CD4-positive, alpha-beta T cell treated with Interleukin-10 for 1 hour (primary cell): ENCODE measurements around the gene TCIRG1.

Experiments used
- DNase-seq: peaks from one replicate; pipeline ENCODE4 v3.0.0-alpha.2; 2020

Gene TCIRG1

DNA sequence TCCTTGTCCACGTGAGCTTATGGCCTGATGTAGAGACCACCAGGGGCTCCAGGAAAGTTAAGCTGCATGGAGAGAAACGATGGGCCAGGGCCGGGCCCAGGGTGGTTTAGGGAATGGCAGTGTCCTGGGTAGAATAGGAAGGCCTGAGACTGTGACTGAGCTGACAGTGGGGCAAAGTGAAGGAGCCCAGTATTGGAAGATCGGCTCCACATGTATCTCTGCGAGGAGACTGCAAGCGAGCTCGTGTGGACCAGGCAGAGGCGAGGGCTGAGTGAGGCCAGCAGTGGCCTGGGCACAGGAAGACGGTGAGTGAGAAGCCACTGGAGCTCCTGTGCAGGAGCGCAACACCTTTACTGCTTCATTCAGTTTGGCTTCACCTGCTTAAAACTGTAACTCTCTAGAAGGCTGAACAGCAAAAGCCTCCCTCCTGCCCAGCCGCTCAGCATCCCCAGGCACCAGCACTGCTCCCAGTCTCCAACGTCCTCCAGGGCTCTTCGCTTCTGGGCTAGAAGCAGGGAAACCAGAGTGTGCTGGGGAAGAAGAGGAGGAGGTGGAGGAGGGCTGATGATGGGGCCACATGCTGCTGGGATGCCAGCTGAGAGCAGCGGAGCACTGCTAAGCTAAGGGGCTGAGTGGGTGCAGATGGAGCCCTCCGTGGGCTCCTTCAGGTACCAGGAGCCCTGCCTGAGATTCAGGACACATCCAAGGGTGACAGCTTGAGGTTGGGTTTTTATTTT is 13.5 kb downstream of the TCIRG1 start:
- DNase-seq = no peak

DNA sequence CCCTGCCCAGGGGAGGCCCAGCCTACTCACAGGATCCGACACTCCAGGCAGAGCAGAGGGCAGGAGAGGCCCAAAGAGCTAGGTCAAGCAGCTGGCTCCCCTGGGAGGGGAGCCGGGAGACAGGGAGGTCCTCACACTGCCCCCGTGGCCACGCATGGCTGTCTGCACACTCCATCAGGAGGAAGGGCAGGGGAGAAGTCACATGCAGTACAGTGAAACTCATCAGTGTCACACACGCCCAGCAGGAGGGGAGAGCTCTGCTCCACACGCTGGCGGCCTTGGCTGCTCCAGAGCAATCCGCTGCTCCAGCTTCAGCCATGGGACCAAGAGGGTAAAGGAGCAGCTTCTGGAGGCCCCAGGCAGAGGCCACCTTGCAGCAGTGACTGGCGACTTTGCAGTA is 14.3 kb downstream of the TCIRG1 start:
- DNase-seq = no peak

DNA sequence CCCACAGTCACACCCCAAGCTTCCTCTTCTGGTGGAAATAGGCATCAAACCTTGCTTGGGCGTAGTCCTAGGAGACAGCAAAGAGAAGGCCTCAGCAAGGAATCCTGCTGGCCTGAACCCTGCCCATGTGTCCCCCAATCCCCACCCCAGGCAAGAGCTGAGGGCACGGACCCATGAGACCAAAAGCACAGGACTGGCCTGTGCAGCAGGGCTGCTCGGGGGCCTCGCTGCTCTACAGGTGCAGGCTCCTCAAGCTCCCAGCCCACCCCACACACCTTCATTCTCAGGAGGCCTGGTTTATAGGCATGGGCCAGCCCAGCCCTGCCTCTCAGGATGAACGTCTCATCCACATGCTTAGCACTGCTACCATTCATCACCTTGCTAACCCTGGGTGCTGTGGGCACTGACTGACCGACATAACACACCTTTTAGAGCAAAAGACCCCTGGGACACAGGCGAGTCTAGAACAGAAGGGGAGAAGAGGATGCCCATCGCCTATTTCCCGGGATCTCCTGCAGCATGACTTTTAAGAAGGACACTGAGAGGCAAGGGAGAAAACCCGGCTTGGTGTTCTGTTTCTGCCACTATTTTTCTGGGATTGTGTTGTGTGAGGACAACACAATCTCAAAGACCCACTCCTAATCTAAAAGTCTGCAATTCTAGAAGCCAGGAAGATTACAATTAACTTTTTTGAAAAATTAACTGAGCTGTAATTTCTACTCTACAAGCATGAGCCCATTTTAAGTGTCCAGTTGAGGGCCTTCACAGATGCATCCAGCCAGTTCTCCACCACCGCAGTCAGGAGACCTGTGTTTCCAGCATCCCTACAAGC is 15.4 kb downstream of the TCIRG1 start:
- no peak for DNase-seq

DNA sequence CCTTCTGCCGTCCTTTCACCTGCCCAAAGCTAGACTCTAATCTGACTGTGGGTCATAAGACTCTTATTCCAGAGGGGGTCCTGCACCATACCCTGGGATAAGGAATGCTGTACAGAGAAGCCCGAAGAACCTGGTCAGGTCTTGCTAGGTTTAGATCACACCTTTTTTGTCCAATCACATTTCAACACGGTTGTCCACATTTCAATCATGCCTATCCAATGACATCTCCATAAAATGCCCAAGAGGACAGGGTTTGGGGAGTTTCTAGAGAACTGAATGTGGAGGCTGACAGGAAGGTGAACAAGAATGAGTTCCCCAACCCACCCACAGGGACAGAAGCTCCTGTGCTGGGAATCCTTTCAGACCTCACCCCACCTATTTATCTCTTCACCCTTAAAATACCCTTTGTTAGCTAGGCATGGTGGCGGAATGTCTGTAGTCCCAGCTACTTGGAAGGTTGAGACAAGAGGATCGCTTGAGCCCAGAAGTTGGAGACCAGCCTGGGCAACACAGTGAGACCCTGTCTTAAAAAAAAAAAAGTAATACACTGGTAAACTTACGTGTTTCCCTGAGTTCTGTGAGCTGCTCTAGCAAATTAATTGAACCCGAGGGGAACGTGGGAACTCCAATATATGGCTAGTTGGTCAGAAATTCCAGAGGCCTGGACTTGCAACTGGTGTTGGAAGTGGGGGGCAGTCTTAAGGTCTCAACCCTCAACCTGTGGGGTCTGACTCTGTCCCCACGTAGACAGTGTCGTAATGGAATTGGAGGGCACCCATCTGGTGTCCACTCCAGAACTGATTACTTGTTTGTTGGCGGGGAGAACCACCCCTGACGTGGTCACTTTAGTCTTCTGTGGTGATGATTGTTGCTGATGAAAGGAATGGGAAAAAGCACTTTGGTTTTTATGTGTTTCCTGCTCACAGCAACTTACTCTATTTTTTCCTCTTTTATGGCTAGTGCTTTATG is 17.8 kb downstream of the TCIRG1 start:
- no peak for DNase-seq

DNA sequence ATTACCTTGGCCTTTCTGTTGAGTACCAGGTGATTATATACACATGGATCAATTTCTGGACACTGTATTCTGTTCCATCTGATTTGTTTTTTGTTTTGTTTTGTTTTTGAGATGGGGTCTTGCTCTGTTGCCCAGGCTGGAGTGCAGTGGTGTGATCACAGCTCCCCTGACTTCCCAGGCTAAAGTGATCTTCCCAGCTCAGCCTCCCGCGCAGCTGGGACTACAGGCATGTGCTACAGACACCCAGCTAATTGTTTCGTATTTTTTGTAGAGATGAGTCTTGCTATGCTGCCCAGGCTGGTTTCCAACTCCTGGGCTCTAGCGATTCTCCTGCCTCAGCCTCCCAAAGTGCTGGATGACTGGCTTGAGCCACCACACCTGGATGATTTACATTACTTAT is 19.0 kb downstream of the TCIRG1 start:
- no peak for DNase-seq

DNA sequence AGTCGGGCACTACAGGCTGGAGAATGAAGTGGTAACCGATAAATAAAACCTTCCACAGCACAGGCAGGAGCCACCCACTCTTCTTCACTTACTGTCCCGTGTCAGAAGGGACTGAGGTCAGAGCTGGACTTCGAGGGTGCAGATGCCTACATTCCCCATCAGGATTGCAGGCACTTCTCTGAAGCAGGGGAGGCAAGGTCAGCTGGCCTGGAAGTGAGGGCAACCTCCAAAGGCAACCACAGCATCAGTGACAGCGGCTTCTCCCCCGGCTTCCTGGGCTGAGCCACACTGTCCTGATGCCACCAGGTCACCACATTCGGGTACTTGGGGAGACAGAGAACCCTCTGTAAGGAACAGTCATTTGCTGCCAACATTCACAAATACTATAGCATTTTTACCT is 22.7 kb downstream of the TCIRG1 start:
- no peak for DNase-seq

DNA sequence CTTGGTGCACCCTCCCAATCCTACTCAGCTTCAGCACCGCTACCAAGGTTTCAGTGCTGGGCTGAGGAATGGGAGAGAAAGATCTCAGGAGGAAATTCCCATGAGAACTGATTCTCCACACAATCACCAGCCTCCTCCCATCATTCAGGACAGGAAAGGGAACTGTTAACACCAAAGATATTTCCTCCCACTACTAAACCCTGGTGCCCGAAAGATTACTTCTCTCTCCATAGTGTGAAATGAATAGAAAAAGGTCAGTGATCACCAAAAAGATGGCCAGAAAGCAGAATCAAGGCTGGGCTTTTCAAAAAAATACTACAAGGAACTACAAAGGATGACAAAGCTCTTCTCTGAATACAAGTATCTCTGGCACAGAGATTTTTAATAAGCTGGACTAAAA is 26.1 kb downstream of the TCIRG1 start:
- no peak for DNase-seq

DNA sequence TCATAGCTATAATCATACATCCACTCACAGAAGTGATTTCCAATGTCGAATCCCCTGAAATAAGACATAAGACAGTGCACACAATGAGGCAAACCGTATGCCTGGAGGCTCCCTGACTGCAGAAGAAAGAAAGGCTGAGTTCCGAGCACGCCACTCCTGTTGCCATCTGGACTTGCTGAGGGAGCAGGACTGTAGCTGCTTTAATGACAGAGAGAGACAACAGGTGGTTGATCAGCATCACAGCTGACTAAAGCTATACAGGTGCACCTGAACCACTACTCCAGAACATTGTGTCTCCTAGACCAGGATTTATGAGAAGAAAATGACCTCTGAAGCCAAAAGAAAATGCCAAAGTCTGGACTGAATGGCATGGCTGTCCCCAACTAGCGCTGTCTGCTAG is 27.0 kb downstream of the TCIRG1 start:
- DNase-seq = no peak

DNA sequence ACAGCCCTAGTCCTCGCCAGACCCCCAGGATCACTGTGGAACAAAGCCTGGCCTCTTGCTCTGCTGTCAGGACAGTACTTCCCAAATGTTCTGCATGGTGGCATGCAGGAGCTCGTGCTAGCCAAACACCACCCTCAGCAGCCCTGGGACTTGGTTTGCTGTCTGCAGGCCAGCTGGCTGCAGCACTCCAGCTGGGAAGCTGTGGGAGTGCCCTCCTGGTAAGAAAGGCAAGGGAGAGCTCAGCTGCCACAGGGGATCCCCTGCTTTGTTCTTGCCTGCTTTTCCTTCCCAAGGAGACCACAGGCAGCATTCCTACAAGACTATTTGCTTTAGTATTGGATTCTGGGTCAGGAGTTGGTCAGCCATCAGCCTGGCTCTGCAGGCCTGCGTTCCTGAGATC is 27.9 kb downstream of the TCIRG1 start:
- no peak for DNase-seq

DNA sequence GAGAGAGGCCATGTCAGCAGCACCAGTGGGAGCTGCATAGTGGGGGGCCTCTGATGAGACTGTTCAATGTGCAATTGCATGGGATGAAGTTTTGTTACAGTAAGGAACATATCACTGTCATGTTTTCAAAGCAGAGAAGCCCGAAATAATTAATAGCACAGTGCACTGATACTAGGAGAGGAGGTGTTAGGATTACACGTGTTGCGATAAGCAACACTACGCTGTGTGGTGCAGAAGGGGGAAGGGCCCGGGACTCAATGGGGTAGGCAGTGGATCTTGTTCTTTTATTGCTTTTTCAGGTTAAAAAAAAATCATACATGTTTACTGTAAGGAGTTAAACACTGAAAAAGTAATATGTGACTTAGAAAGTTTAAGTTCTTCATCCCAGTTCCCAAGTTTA is 29.2 kb downstream of the TCIRG1 start:
- no peak for DNase-seq

DNA sequence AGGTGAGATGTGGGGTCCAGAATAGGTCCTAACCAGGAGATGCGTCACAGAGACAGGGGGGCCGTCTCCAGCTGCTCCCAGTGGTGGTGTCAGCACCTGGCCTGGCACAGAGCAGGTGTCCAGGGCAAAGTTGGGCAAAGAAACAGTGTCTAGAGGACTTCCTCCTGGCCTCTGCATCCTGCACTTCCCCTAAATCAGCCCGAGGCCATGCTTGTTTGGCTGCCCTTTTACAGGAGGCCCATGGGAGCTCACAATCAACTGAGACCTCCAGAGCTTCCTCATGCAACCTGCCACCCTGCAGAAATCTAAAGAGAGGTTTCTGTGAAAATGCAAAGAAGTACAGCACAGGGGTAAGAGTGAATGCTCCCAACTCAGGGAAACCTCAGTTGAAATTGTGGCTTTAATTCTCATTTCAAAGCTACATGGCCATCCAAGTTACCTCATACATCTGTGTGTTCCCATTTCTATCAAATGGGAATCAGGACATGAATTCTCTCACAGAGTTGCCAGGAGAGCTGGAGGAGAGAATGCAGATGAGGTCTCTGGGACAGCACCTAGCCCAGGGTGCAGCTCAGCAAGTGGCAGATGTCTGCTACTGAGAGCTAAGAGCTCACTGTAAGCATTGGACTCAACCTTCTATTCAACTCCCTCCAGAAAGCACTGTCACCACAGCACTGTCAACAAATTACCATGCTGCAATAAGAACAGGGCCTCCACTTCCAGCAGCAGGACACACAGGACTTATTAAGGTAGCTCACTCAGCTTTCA is 32.6 kb downstream of the TCIRG1 start:
- no peak for DNase-seq

DNA sequence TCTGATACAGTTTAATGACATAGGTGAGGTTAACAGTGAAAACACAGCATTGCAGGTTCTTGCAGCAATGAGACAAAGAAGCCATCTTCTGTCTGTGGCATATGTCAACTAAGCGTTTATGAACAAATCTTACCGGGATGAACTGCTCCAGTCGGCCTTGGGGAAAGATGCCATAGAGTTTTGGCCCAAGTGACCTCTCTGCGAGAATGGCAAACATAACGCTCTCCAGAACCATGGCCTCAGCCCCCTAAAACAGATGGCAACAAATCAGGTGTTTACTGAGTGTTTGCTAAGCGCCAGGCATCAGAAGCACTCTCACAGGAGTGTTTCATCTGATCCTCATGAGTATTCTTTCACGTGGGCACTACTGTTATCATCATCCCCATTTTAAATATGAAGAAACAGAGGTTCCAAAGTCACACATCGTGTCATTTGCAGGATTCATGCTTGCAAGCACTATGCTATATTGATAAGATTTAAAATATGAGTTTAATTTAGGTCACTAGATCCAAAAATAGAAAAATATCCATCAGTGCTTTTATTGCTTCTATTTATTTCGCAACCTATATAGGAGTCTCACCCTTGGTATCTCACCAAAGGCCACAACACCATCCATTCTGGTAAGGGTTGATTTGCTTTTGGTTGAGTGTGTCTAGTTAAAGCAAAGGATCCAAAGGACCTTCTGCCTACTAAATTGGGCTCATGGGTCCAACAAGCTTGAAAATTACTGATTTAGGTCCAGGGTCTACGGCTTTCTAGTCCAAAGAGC is 35.9 kb downstream of the TCIRG1 start:
- DNase-seq = no peak

DNA sequence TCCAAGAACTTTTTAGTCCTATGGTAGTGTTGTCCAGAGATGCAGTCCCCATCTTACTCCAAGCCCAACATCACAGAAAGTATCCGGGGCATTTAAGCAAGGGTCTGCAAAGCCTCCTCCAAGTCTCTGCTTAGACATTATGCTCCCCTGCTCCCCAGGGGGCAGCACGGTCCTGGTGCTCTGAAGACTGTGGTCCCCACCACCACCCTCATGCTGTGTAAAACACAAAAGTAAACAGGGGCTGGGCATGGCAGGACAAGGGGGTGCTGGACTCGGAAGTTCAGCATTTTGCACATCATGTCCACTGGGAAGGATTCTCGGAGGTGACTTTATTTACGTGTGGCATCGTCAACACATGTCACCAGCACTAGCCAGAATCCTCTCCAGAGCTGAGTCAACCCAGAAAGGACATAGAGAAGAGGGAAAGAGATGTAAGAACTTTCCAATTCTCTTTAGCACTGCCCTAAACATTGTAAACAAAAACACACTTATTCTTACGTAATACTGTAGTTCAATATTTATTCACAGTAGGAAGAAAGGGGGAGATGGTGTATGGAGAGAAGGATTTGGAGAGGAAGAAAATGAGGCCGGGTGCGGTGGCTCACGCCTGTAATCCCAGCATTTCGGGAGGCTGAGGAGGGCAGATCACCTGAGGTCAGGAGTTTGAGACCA is 37.7 kb downstream of the TCIRG1 start:
- DNase-seq = no peak

DNA sequence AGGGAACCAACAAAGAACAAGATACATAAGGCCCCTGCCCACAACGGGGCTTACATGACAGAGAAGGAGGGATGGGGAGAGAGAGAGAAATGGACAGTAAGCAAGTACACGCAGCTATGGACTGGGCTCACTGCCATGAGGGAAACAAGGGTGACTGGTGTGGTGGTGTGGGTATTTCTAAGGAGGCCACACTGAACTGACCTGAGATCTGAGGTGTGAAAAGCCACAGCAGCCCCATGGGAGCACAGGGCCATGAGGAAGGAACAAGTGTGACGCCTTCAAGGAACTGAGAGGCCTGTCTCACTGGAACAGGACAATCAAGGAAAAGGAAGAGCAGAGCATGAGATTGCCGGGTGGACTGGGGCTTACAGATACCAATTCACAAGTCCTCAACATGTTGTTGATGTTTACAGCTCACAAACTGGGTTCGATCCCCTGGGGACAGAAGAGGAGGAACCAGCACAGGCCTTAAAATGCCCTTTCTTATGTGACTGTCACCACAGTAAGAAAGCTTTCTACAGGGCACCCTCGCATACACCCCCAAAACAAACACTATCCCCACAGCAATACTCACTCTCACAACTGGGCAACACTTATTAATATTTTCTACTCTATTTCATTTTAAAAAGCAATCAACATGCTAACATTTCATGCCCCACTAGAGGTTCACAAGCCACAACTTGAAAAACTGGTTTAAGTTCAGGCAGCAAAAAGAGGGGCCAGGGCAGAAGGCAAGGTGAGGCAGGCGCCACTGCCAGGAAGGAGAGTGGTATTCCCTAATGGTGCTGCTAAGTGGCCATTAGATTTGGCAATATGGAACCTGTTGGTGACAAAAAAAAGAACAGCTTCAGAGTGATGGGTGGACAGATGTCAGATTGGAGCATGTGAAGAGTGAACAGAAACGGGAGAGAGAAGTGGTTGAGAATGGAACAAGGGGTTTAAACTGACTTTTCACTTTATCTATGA is 39.1 kb downstream of the TCIRG1 start:
- DNase-seq = no peak

DNA sequence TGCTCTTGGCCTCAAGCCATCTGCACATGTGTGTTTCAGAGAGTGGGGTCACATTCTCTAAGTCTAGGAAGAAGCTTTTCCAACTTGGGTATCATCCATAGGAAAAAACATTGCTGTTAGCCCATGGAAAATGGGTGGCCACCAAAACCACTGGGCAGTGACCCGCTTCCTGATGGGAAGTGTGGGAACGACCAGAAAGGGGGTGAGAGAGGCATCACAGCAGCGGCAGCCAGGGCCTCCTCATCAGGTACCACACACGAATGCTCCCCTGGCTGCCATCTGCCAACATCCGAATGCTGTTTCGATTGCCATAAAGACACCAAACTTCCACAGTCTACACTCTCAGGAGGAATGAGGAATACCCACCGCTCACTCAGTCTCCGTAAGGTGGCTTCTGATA is 42.0 kb downstream of the TCIRG1 start:
- DNase-seq = no peak

DNA sequence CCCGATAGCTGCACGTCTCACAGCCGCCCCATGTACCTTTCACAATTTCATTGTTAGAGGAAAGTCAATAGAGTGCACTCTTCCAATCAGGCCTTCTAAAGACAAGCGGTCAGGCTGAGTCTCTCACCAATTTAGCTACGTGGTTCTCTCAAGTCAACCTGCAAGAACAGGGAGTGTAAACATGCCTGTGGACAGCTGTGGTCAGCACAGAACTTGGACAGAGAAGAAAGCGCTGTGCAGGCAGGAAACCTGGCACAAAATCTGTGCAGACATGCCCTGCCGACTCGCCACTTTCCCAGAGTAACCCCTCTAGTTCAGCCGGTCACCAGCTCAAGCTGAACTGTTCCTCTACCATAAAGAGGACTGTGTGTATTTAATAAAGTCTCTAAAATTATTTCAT is 42.9 kb downstream of the TCIRG1 start:
- DNase-seq = no peak

DNA sequence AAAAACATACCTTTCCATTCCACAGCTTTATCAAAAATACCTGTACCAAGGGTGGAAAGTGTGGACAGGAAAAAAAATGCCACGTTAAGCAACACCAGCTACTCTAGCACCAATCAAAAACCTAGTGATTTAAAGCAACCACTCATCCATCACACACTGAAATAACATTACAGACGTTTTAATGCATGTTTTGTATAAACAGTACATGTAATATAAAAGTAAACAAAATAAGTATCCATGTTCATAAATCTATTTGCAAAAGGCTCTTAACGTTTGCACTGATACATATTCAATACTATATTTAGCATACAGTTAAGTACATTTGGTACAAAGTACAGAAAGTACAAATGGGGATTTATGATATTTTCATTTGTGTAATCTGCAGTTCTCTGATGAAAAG is 43.7 kb downstream of the TCIRG1 start:
- no peak for DNase-seq

DNA sequence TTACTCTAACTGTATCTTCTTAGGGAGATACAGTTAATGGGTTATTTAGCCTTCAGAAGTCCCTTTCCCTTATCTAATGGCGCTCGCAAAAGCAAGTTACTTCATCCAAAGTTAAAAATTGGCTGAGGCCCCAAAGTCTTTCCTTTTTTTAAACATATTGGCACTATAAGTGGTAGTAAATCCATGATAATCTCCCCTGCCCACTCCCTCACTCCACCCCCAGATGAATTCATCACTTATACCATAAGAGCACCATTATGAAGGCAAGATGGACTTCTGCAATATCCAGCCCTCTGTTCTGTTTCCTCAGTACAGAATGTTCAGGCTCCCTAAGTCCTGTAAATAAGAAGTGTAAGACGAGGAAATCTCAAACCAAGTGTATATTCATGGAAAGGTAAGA is 44.7 kb downstream of the TCIRG1 start:
- no peak for DNase-seq

DNA sequence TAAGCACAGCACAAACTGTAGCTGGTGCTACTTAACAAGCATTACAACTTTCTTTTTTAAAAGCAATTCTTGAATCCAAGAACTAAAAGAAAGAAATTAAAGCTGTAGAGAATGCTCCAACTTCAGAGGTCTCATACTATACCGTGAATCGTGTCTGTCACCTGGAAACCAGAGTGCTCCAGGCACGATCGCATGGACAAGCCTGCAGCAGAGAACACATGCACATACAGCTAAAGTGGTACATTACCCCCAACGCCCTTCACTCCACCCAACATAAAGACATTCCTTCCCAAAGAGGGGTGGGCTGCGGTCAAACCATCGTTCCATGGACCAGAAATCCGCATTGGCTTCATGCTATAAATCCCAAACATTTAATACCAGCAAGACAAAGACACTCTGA is 50.9 kb downstream of the TCIRG1 start:
- no peak for DNase-seq

DNA sequence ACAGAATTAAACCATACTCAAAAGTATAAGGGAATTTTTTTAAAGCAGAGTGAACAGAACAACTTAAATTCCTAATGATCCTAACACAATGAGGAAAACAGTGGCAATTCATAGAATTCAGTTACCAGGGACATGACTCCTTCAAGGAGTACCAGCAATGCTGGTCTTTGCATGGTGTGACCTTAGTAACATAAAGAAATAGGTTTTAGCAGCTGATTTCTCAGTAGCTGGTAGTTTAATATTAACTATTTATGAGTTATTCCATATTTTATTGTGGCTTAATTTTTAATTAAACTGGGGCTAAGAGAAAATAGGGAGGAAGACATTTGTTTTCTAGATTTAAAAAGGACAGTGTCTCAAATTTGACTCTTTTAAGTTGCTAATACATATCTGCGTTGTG is 51.5 kb downstream of the TCIRG1 start:
- no peak for DNase-seq
